HEK293 (cell line): ENCODE results near the gene LPCAT2.

ENCODE experiments used
- CTCF ChIA-PET: fragments of 350-600 bp; formaldehyde crosslinking; extraction: SDS; loops from one replicate; lab custom pipeline; 2021; ENCODE audit warnings: antibody characterized with exemption; lab: Yijun Ruan, JAX
- POLR2A ChIA-PET: fragments of 300-600 bp; formaldehyde crosslinking; extraction: SDS; loops from one replicate; lab custom pipeline; 2020; ENCODE audit warnings: antibody characterized with exemption, inconsistent platforms; lab: Yijun Ruan, JAX
- H3K27ac ChIP-seq: fragments of 200-500 bp; sonication (Bioruptor generic); 2 replicates; pipeline ENCODE4 v1.5.1; 2014; ENCODE audit warnings: low read depth, low read length, control low read depth, inconsistent platforms; ENCODE audit errors: extremely low read depth
- H3K36me3 ChIP-seq, 2 experiments: fragments of 200-500 bp in 1 of 2; sonication (Bioruptor generic) in 1 of 2; 1 replicate in 1 of 2; 2 replicates in 1 of 2; pipeline ENCODE4 v1.5.1; 2014 to 2017; ENCODE audit warnings: inconsistent platforms in 2 of 2, low read length in 2 of 2; ENCODE audit not compliant: control insufficient read depth in 2 of 2, insufficient read depth in 1 of 2
- H3K4me1 ChIP-seq: fragments of 200-500 bp; sonication (Bioruptor generic); 2 replicates; pipeline ENCODE4 v1.5.1; 2014; ENCODE audit warnings: mild to moderate bottlenecking, low read length, inconsistent platforms; ENCODE audit not compliant: control insufficient read depth, insufficient read depth
- H3K4me3 ChIP-seq: 2 replicates; pipeline ENCODE4 v1.5.1; 2011; ENCODE audit warnings: low read depth, mild to moderate bottlenecking, control low read depth, low read length, moderate library complexity
- H3K9me3 ChIP-seq: fragments of 200-500 bp; sonication (Bioruptor generic); 2 replicates; pipeline ENCODE4 v1.5.1; 2014; ENCODE audit warnings: low read depth, low read length, inconsistent platforms; ENCODE audit not compliant: control insufficient read depth, insufficient read depth
- PRDM2 ChIP-seq: fragments of 450-650 bp; formaldehyde crosslinking; IDR thresholded peaks from 2 replicates; pipeline ENCODE4 v1.5.1; 2016; ENCODE audit warnings: missing biosample characterization, missing genetic modification characterization, borderline replicate concordance
- TSHZ1 ChIP-seq: fragments of 450-650 bp; formaldehyde crosslinking; IDR thresholded peaks from 2 replicates; pipeline ENCODE4 v1.5.1; 2016; ENCODE audit warnings: missing biosample characterization, missing genetic modification characterization, borderline replicate concordance
- YY1 ChIP-seq: fragments of 450-650 bp; formaldehyde crosslinking; IDR thresholded peaks from 2 replicates; pipeline ENCODE4 v1.5.1; 2018; ENCODE audit warnings: missing biosample characterization, missing genetic modification characterization
- ZBTB20 ChIP-seq: fragments of 450-650 bp; formaldehyde crosslinking; IDR thresholded peaks from 2 replicates; pipeline ENCODE4 v1.5.1; 2016; ENCODE audit warnings: missing biosample characterization, missing genetic modification characterization
- ZFP3 ChIP-seq: fragments of 450-650 bp; formaldehyde crosslinking; IDR thresholded peaks from 2 replicates; pipeline ENCODE4 v1.5.1; 2016; ENCODE audit warnings: low read depth, missing biosample characterization, missing genetic modification characterization
- ZNF175 ChIP-seq: fragments of 450-650 bp; formaldehyde crosslinking; IDR thresholded peaks from 2 replicates; pipeline ENCODE4 v1.5.1; 2016; ENCODE audit warnings: missing biosample characterization, missing genetic modification characterization
- ZNF274 ChIP-seq, 2 experiments: fragments of 200-500 bp in 1 of 2; fragments of 450-650 bp in 1 of 2; sonication (Bioruptor generic) in 1 of 2; formaldehyde crosslinking in 1 of 2; IDR thresholded peaks; 2 replicates each; pipeline versions ENCODE4 v1.5.1 to v1.6.1; 2014 to 2016; ENCODE audit warnings: borderline replicate concordance in 1 of 2, inconsistent platforms in 1 of 2, low read length in 1 of 2, missing biosample characterization in 1 of 2, missing genetic modification characterization in 1 of 2
- ZNF302 ChIP-seq: fragments of 450-650 bp; formaldehyde crosslinking; IDR thresholded peaks from 2 replicates; pipeline ENCODE4 v1.5.1; 2016; ENCODE audit warnings: missing biosample characterization, missing genetic modification characterization, low read depth
- ZNF394 ChIP-seq: fragments of 450-650 bp; formaldehyde crosslinking; IDR thresholded peaks from 2 replicates; pipeline ENCODE4 v1.5.1; 2016; ENCODE audit warnings: missing biosample characterization, missing genetic modification characterization, mild to moderate bottlenecking, moderate library complexity, borderline replicate concordance
- ZNF513 ChIP-seq: fragments of 450-650 bp; IDR thresholded peaks from 2 replicates; pipeline ENCODE4 v1.5.1; 2018; ENCODE audit warnings: missing biosample characterization, missing genetic modification characterization
- ZNF544 ChIP-seq: fragments of 450-650 bp; formaldehyde crosslinking; IDR thresholded peaks from 2 replicates; pipeline ENCODE4 v1.5.0; 2017; ENCODE audit warnings: missing biosample characterization, missing genetic modification characterization
- ZNF600 ChIP-seq: fragments of 450-650 bp; formaldehyde crosslinking; IDR thresholded peaks from 2 replicates; pipeline ENCODE4 v1.5.1; 2016; ENCODE audit warnings: missing biosample characterization, missing genetic modification characterization
- ZNF654 ChIP-seq: fragments of 450-650 bp; formaldehyde crosslinking; IDR thresholded peaks from 2 replicates; pipeline ENCODE4 v1.5.1; 2016; ENCODE audit warnings: low read depth, missing biosample characterization, missing genetic modification characterization

The LPCAT2 gene

GRCh38 chr16:55494994-55495421 is 13.9 kb upstream of the LPCAT2 start (continued):
- TF ChIP-seq PRDM2 (tag by site-specific recombination): no peak
- TF ChIP-seq ZNF654 (tag by site-specific recombination): peak; percentile 57
- TF ChIP-seq ZNF513 (tag by site-specific recombination): no peak
- no peak for TF ChIP-seq ZNF544
- peak; percentile 65 for TF ChIP-seq ZNF600 (tag by site-specific recombination)
- TF ChIP-seq TSHZ1 (tag by site-specific recombination): no peak
- no peak for TF ChIP-seq ZNF394 (tag by site-specific recombination)
- TF ChIP-seq ZNF302: no peak
- TF ChIP-seq ZFP3 (tag by site-specific recombination): no peak
- no peak for TF ChIP-seq YY1 (tag by site-specific recombination)

DNA sequence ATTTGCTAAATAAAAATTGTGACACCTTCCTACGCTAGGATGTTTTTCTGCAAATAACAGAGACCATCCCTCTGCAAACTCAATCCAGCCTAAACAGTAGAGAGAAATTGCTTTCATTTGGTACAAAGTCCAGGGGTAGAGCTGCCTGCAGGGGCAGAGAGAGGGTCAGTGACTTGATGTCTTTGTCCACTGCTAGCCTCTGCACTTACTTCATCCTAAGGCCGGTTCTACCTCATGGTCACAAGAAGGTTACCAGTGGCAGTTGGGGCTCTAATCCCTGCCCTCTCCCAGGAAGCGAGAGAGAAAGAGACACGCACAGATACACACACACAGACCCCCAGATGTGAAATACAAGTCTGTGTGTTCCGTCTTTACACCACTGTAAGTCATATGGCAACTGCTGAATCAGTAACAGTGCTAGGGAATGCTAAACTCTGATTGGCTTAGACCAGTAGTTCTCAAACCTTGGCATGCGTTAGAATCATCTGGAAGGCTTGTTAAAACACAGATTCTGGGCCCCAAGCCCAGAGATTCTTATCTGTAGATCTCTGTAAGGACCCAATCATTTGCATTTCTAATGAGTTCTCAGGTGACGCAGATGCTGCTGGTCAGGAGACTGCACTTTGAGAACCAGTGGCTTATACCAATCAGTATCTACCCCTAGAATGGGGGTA is 13.1 kb upstream of the LPCAT2 start:
- peaks cover 0 to 34% of the 10 kb centered on the region in 2 experiments; a peak in 1 of 3 replicates for H3K36me3 ChIP-seq
- CTCF ChIA-PET: interaction anchor here (0.6 to 5.5 kb wide), 8 partner anchors 30 to 209 kb away, joined by 3 to 30 read pairs (median 3); no protein-coding TSS in a partner anchor
- POLR2A ChIA-PET: no interaction called here
- H3K4me3 ChIP-seq: no peak overlapping the region
- H3K4me1 ChIP-seq: peaks cover 14% of the 10 kb centered on the region
- H3K27ac ChIP-seq: no peak overlapping the region
- peak; percentile 60 for TF ChIP-seq ZBTB20
- no peak for TF ChIP-seq ZNF274 (IDR thresholded peaks at IDR 0.05; ENCODE audit: low read length)
- no peak for TF ChIP-seq ZNF274 (tag by site-specific recombination; IDR thresholded peaks at IDR 0.05; ENCODE audit: borderline replicate concordance)
- no peak for TF ChIP-seq ZNF175 (tag by site-specific recombination)
- no peaks in the 10 kb centered on the region for H3K9me3 ChIP-seq
